HG03066 (cell line): Measurements from ENCODE around the gene ACVR2A.

ENCODE experiments used
- ATAC-seq: cut with Tn5 transposase; IDR thresholded peaks from one replicate; pipeline ENCODE4 v1.9.1; 2021; ENCODE audit warnings: low read depth; ENCODE audit not compliant: unreplicated experiment

ACVR2A gene

DNA sequence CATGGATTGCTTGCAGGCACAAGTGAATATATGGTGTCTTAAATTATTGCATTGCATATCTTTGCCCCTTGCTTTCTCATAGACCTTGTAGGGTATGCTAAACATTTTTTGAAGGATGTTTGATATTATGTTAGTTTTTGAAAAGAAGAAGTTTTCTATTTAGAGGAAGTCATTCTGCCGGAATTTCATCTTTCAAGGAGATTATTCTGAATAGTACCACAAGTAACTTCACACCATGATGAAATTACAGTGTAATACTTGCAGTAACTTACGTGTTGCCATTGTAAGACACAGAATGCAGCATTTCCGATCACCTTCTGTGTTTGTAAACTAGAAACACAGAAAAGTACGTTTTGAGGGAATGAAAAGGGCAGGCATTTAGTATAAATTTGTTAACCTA is 71.9 kb downstream of the ACVR2A start:
- ATAC-seq: no peak

DNA sequence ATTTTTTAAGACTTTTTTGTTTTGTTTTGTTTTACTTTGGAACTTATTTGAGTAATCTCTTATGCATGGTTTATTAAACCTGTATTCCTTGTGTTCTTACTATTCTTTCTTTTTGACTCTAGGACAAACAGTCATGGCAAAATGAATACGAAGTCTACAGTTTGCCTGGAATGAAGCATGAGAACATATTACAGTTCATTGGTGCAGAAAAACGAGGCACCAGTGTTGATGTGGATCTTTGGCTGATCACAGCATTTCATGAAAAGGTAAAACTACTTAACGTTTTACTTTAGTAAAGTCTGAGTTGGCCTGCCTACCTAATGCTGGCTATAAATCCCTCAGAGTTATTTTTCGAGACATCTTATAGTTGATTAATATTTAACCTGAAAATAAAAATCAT is 72.3 kb downstream of the ACVR2A start:
- no peak for ATAC-seq

- no peak for ATAC-seq
These were observed 79.0 kb downstream of the ACVR2A start for GRCh38 chr2:147923846-147924245.

- no peak for ATAC-seq
These were observed 79.8 kb downstream of the ACVR2A start for GRCh38 chr2:147924647-147925046.

GRCh38 chr2:147925886-147926285 is 81.1 kb downstream of the ACVR2A start:
- no peak for ATAC-seq

GRCh38 chr2:147927053-147927588 is 82.3 kb downstream of the ACVR2A start:
- ATAC-seq: no peak

GRCh38 chr2:147933931-147934330 is 89.1 kb downstream of the ACVR2A start:
- no peak for ATAC-seq

DNA sequence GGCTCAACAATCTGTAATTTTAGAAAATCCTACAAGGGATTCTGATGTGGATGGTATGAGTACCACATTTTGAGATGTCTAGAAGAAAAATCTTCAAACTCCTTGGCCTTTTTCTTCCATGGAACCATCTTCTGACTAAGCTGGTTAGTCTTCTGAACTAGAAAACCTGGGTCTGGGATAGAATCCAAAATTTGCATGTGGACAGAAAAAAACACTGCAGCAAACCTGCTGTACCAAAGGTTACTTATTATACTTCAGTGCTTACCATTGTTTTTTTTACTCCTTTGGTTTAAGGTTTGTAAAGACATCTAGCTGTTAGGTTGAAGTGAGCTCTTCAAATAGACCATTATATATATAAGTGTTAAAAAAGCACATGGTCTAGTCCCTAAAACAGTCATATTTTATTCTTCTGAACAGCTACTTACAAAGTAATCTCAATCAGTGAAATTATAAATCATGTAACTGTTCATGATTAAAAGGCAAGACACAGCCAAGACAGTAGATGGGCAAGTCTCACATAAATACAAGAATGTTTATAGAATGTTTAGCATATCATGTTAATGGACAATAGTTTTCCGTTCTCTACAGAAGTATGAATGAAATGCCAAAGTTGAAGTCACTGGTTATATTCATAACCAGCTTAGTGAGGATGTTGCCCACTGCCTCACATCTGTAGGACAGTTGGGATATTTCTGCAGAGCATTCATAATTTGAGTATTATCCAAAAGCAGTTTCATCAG is 90.2 kb downstream of the ACVR2A start:
- ATAC-seq: no peak

- ATAC-seq: no peak
These were observed 93.0 kb downstream of the ACVR2A start for GRCh38 chr2:147937744-147938349.

- ATAC-seq: no peak
These were observed 94.5 kb downstream of the ACVR2A start for GRCh38 chr2:147939313-147939712.

GRCh38 chr2:147945660-147946059 is 100.8 kb downstream of the ACVR2A start:
- ATAC-seq: no peak

DNA sequence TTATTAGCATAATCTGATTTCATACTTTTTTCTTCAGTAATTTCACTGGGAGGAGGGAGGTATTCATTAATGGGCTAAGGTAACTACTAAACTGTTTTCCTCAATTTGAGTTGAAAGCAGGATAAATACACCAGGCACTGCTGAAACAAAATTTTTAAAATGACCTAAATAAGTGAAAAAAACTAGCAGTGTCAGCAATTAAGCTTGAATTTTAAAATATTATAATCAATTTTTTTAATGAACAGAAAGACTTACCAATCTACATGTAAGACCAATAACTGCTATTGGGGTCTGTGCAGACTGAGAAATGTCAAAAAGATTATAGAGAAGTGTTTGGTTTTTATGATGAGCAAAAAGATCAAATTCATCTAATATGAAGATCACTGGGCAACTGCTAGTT is 107.3 kb downstream of the ACVR2A start:
- no peak for ATAC-seq

DNA sequence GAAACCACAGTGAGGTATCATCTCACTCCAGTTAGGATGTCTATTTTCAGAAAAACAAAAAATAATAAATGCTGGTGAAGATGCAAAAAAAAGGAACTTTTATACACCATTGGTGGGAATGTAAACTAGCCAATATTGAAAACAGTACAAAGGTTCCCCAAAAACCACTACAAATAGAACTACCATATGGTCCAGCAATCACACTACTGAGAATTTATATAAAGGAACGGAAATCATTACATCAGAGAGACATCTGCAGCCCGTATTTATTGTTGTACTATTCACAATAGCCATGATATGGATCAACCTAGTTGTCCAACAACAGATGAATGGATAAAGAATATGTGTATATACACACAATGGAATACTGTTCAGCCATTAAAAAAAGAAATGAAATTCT is 123.7 kb downstream of the ACVR2A start:
- no peak for ATAC-seq

GRCh38 chr2:147976102-147976501 is 131.3 kb downstream of the ACVR2A start:
- ATAC-seq: no peak

- no peak for ATAC-seq
These were observed 132.8 kb downstream of the ACVR2A start for GRCh38 chr2:147977679-147978078.
